Stomach (tissue), 4 donors: ENCODE results near the gene CADM2.

Experiments
- POLR2A ChIP-seq, 4 donors: fragments of 450-650 bp; IDR thresholded peaks; one replicate each; pipeline ENCODE4 v1.6.1; 2016; ENCODE audit warnings: antibody characterized with exemption in 4 of 4, control low read depth in 2 of 4, mild to moderate bottlenecking in 1 of 4, moderate library complexity in 1 of 4
- TF ChIP-seq, protein P1 (sequence below), 7 experiments: fragments of 450-650 bp in 4 of 7; fragments of 200-600 bp in 3 of 7; sonication (generic) in 3 of 7; IDR thresholded peaks; one replicate each; pipeline ENCODE4 v1.5.1; 2016 to 2019; ENCODE audit warnings: antibody characterized with exemption in 7 of 7, control low read depth in 2 of 7, mild to moderate bottlenecking in 1 of 7

DNA sequence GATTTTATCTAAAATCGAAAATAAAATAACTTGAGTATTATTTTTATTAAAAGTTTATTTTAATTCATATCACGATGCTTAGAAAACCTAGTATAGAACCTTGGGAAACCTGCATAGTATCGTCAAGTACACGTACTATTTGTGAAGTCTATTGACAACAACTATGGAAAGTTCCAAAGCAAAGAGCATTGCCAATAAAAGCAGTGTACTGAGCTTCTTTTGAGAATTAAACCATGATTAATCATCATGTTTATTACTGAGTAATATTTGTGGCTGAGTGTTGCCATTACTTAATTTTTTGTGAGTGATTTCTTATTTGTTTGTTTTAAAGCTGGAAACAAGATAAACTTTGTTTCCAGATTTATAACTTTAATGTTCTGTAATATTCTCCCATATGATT lies 674.1 kb downstream of the CADM2 start:
- TF ChIP-seq, protein P1, sequence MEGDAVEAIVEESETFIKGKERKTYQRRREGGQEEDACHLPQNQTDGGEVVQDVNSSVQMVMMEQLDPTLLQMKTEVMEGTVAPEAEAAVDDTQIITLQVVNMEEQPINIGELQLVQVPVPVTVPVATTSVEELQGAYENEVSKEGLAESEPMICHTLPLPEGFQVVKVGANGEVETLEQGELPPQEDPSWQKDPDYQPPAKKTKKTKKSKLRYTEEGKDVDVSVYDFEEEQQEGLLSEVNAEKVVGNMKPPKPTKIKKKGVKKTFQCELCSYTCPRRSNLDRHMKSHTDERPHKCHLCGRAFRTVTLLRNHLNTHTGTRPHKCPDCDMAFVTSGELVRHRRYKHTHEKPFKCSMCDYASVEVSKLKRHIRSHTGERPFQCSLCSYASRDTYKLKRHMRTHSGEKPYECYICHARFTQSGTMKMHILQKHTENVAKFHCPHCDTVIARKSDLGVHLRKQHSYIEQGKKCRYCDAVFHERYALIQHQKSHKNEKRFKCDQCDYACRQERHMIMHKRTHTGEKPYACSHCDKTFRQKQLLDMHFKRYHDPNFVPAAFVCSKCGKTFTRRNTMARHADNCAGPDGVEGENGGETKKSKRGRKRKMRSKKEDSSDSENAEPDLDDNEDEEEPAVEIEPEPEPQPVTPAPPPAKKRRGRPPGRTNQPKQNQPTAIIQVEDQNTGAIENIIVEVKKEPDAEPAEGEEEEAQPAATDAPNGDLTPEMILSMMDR (IDR thresholded peaks at IDR 0.05): no peak
- no peak for TF ChIP-seq POLR2A (IDR thresholded peaks at IDR 0.05)
